H1 (cell line): ENCODE data around the gene MAP6. TPM values are rescaled to one million over a fixed set of nuclear protein-coding genes. Genes with fewer than 3 reads are reported as not detected.

Experiments used
- CTCF ChIA-PET: fragments of 300-600 bp; sonication (Branson Sonifier 250); formaldehyde crosslinking; loops from one replicate; lab custom pipeline; 2021; ENCODE audit not compliant: partially characterized antibody; lab: Charles Lee
- POLR2A ChIA-PET: fragments of 300-600 bp; sonication (Branson Sonifier 250); formaldehyde crosslinking; loops from one replicate; lab custom pipeline; 2021; ENCODE audit warnings: inconsistent platforms; ENCODE audit not compliant: partially characterized antibody; lab: Charles Lee
- DNase-seq, 2 experiments: peaks; one replicate each; pipeline versions ENCODE4 v3.0.0 to v3.0.0-alpha.2; 2010 to 2022; ENCODE audit warnings: low spot score in 2 of 2, low read depth in 1 of 2, mixed read lengths in 1 of 2
- FAIRE-seq: peaks from 2 replicates; lab custom pipeline; 2011; peaks lifted over from hg19 to GRCh38; lab: Jason Lieb, UNC
- H2AFZ ChIP-seq: 2 replicates; pipeline ENCODE4 v1.8.1; 2012; ENCODE audit warnings: low read length, inconsistent platforms
- H2AK5ac ChIP-seq: 2 replicates; pipeline ENCODE4 v1.6.1; 2013; ENCODE audit warnings: low read depth, low read length
- H2BK120ac ChIP-seq: replicated peaks from 2 replicates; pipeline ENCODE3; 2013; ENCODE audit warnings: low read depth, low read length, inconsistent platforms
- H2BK12ac ChIP-seq: 2 replicates; pipeline ENCODE4 v1.6.1; 2013; ENCODE audit warnings: low read depth, low read length
- H2BK15ac ChIP-seq: 2 replicates; pipeline ENCODE4 v1.6.1; 2013; ENCODE audit warnings: low read length
- H2BK20ac ChIP-seq: 2 replicates; pipeline ENCODE4 v1.6.1; 2013; ENCODE audit warnings: low read length
- H2BK5ac ChIP-seq: 2 replicates; pipeline ENCODE4 v1.6.1; 2013; ENCODE audit warnings: low read depth, low read length
- H3K14ac ChIP-seq: 2 replicates; pipeline ENCODE4 v1.6.1; 2013; ENCODE audit warnings: inconsistent platforms; ENCODE audit not compliant: insufficient read length
- H3K18ac ChIP-seq: 2 replicates; pipeline ENCODE4 v1.6.1; 2013; ENCODE audit warnings: low read length; ENCODE audit errors: extremely low read depth
- H3K23ac ChIP-seq: 2 replicates; pipeline ENCODE4 v1.6.1; 2013; ENCODE audit warnings: inconsistent platforms; ENCODE audit not compliant: insufficient read length
- H3K23me2 ChIP-seq: 2 replicates; pipeline ENCODE4 v1.6.1; 2013; ENCODE audit warnings: low read depth, low read length
- H3K27ac ChIP-seq: 2 replicates; pipeline ENCODE4 v1.6.1; 2011; ENCODE audit warnings: low read depth, low read length, inconsistent platforms
- H3K27me3 ChIP-seq, 4 experiments: replicated peaks in 1 of 4; 1 replicate in 1 of 4; 2 replicates in 3 of 4; pipeline versions ENCODE4 v1.6.1 to v1.8.1; 2011 to 2013; ENCODE audit warnings: low read length in 3 of 4, mild to moderate bottlenecking in 3 of 4, inconsistent platforms in 2 of 4, mixed read lengths in 2 of 4, moderate library complexity in 1 of 4; ENCODE audit not compliant: control insufficient read depth in 3 of 4, insufficient read depth in 3 of 4; ENCODE audit errors: extremely low read depth in 1 of 4
- H3K36me3 ChIP-seq, 4 experiments: 2 replicates each; pipeline versions ENCODE4 v1.6.1 to v1.8.1; 2011 to 2013; ENCODE audit warnings: mild to moderate bottlenecking in 4 of 4, low read length in 3 of 4, moderate library complexity in 2 of 4, control low read depth in 1 of 4, inconsistent platforms in 1 of 4; ENCODE audit not compliant: insufficient read depth in 4 of 4, control insufficient read depth in 2 of 4
- H3K4ac ChIP-seq: replicated peaks from 2 replicates; pipeline ENCODE3; 2013; ENCODE audit warnings: low read length, low read depth, mixed read lengths, inconsistent platforms; ENCODE audit not compliant: insufficient read length
- H3K4me1 ChIP-seq, 4 experiments: replicated peaks in 1 of 4; 1 replicate in 1 of 4; 2 replicates in 3 of 4; pipeline versions ENCODE4 v1.6.1 to v1.8.1; 2011 to 2013; ENCODE audit warnings: low read length in 3 of 4, inconsistent platforms in 2 of 4, mixed read lengths in 1 of 4; ENCODE audit not compliant: insufficient read depth in 4 of 4, control insufficient read depth in 3 of 4
- H3K4me2 ChIP-seq, 2 experiments: 2 replicates each; pipeline versions ENCODE4 v1.6.1 to v1.8.1; 2011 to 2013; ENCODE audit warnings: low read depth in 2 of 2, low read length in 2 of 2, control low read depth in 1 of 2, inconsistent platforms in 1 of 2, mild to moderate bottlenecking in 1 of 2; ENCODE audit not compliant: insufficient read depth in 1 of 2
- H3K4me3 ChIP-seq, 4 experiments: fragments of 200-600, 300-600 bp in 1 of 4; sonication (generic), shearing (Covaris generic), sonication (Bioruptor Twin) in 1 of 4; 2 replicates each; pipeline versions ENCODE4 v1.5.1 to v1.8.1; 2011 to 2016; ENCODE audit warnings: low read length in 4 of 4, low read depth in 3 of 4, control low read depth in 2 of 4, inconsistent platforms in 2 of 4, mild to moderate bottlenecking in 2 of 4, mixed read lengths in 1 of 4, moderate library complexity in 1 of 4; ENCODE audit not compliant: insufficient read depth in 2 of 4; ENCODE audit errors: extremely low read depth in 1 of 4
- H3K56ac ChIP-seq: replicated peaks from 2 replicates; pipeline ENCODE3; 2013; ENCODE audit warnings: low read depth, mild to moderate bottlenecking, mixed read lengths, low read length, inconsistent platforms; ENCODE audit not compliant: insufficient read length
- H3K79me1 ChIP-seq: 2 replicates; pipeline ENCODE4 v1.6.1; 2013; ENCODE audit warnings: low read depth, low read length, control low read depth
- H3K79me2 ChIP-seq, 2 experiments: 2 replicates each; pipeline versions ENCODE4 v1.6.1 to v1.8.1; 2012 to 2013; ENCODE audit warnings: low read length in 2 of 2, mild to moderate bottlenecking in 2 of 2, inconsistent platforms in 1 of 2; ENCODE audit not compliant: insufficient read depth in 2 of 2, control insufficient read depth in 1 of 2
- H3K9ac ChIP-seq, 4 experiments: replicated peaks in 1 of 4; 1 replicate in 1 of 4; 2 replicates in 3 of 4; pipeline versions ENCODE4 v1.6.1 to v1.8.1; 2011 to 2013; ENCODE audit warnings: low read depth in 3 of 4, low read length in 3 of 4, control low read depth in 2 of 4, mild to moderate bottlenecking in 2 of 4, moderate library complexity in 2 of 4, inconsistent platforms in 1 of 4; ENCODE audit errors: extremely low read depth in 1 of 4
- H3K9me3 ChIP-seq, 2 experiments: 2 replicates each; pipeline versions ENCODE4 v1.6.1 to v1.8.1; 2012 to 2013; ENCODE audit warnings: mild to moderate bottlenecking in 2 of 2, moderate library complexity in 2 of 2, control low read depth in 1 of 2, inconsistent platforms in 1 of 2, low read depth in 1 of 2, low read length in 1 of 2, mixed read lengths in 1 of 2; ENCODE audit not compliant: insufficient read depth in 2 of 2
- H4K20me1 ChIP-seq, 2 experiments: replicated peaks in 1 of 2; 2 replicates each; pipeline versions ENCODE3 to v1.8.1; 2011 to 2013; ENCODE audit warnings: inconsistent platforms in 2 of 2, low read length in 2 of 2, mild to moderate bottlenecking in 1 of 2; ENCODE audit not compliant: insufficient read depth in 2 of 2, control insufficient read depth in 1 of 2
- H4K5ac ChIP-seq: 2 replicates; pipeline ENCODE4 v1.6.1; 2013; ENCODE audit warnings: low read length, low read depth, mixed read lengths, inconsistent platforms; ENCODE audit not compliant: insufficient read length
- H4K8ac ChIP-seq: 2 replicates; pipeline ENCODE4 v1.8.0; 2013; ENCODE audit warnings: mild to moderate bottlenecking, moderate library complexity, low read length, inconsistent platforms; ENCODE audit not compliant: insufficient read depth; ENCODE audit errors: extremely low read depth
- H4K91ac ChIP-seq: replicated peaks from 2 replicates; pipeline ENCODE3; 2013; ENCODE audit warnings: low read length, mixed read lengths, inconsistent platforms; ENCODE audit not compliant: insufficient read length
- ATF3 ChIP-seq: IDR thresholded peaks from 2 replicates; pipeline ENCODE4 v1.6.1; 2011; ENCODE audit warnings: low read depth, mild to moderate bottlenecking, low read length; ENCODE audit not compliant: insufficient read depth
- CBX5 ChIP-seq: fragments of 300-800, 300-1000 bp; sonication (generic); IDR thresholded peaks from 2 replicates; pipeline ENCODE4 v1.7.1; 2016; ENCODE audit warnings: antibody characterized with exemption, low read length, low read depth
- EGR1 ChIP-seq: IDR thresholded peaks from 2 replicates; pipeline ENCODE4 v1.6.1; 2011; ENCODE audit warnings: low read depth, low read length, borderline replicate concordance
- NANOG ChIP-seq: IDR thresholded peaks from 2 replicates; pipeline ENCODE4 v1.6.1; 2011; ENCODE audit warnings: low read length, low read depth, mild to moderate bottlenecking, inconsistent platforms; ENCODE audit not compliant: insufficient read depth, poor library complexity, severe bottlenecking
- RAD21 ChIP-seq, 2 experiments: IDR thresholded peaks in 1 of 2; conservative IDR thresholded peaks in 1 of 2; 2 replicates each; pipeline ENCODE4 v1.6.1; 2011; ENCODE audit warnings: low read depth in 2 of 2, low read length in 2 of 2, improper control_type of control experiment in 1 of 2, inconsistent platforms in 1 of 2, mild to moderate bottlenecking in 1 of 2, moderate library complexity in 1 of 2
- WGBS, 2 experiments: shearing (Covaris generic) in 1 of 2; methylation state at CpG; one replicate each; pipeline versions ENCODE4 v1.1.6 to v1.1.7; 2013 to 2015; ENCODE audit warnings: low lambda C conversion rate in 2 of 2, mixed read lengths in 2 of 2, inconsistent platforms in 1 of 2, low coverage in 1 of 2, missing lambda C conversion rate in 1 of 2; ENCODE audit not compliant: insufficient replicate concordance in 2 of 2, insufficient coverage in 1 of 2, insufficient read length in 1 of 2; ENCODE audit errors: extremely low coverage in 1 of 2, missing lambda C conversion rate in 1 of 2; 5-methylcytosine and 5-hydroxymethylcytosine counted together
- polyA plus RNA-seq, 7 experiments: library from polyadenylated mRNA; depleted of rRNA in 3 of 7; stranded (reverse) in 5 of 7; unstranded in 2 of 7; fragments of >200 nt in 5 of 7; fragments of 200-250 nt in 2 of 7; gene quantifications; 1 replicate in 5 of 7; 2 replicates in 1 of 7; 4 replicates in 1 of 7; pipeline versions ENCODE4 v1.2.1 to v1.2.3, GENCODE V29; 2011 to 2013; ENCODE audit warnings: missing spikeins in 2 of 7, mixed read lengths in 2 of 7
- total RNA-seq: library from RNA; stranded (reverse); fragmentation: NEBNext Ultra II Directional; extraction: Animal tissue kit (Norgen Biotek cat#: 25700); gene quantifications from 2 replicates; pipeline ENCODE4 v1.2.1, GENCODE V29; 2021

MAP6 gene
- total and polyA plus RNA-seq, 2 of the 8 experiments (the other 6 are each of a cell fraction or from before 2014, with no cell fraction given) = 0.54 to 0.89 TPM

DNA sequence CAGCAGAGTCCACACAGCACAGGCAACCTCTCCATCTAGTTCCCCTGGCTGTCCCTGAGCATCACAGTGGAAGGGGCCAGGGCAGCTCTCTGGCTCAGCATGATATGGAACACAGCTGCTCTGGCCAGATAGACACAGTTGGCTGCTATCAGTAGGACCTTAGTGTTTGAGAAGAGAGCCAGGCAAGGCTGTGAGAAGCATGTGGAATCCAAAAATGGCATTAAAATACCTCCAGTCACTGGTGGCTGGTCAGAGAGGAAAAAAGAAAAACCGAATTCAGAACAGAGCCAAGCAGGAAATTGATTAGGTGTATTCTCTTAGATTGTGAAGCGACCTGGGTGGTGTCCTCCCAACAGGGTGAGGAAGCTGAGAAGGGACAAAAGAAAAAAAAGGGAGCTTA lies 78.9 kb downstream of the MAP6 start:
- DNase-seq = no peak
- WGBS, 2 experiments = 85% methylated on average over 2 of the region's 2 CpGs; no CpG with 5 or more reads in 1 of the 2 experiments
- no peak for TF ChIP-seq CBX5
- no peak for TF ChIP-seq EGR1
- TF ChIP-seq NANOG = no peak
- no peak for TF ChIP-seq ATF3
- TF ChIP-seq RAD21 (IDR thresholded peaks at IDR 0.05 in 1 of 2, conservative IDR thresholded peaks at IDR 0.05 in 1 of 2; ENCODE audit: low read depth in 2 of 2, low read length in 2 of 2) = no peak

More for the DNA sequence above, 78.9 kb downstream of the MAP6 start:
- Histone ChIP-seq H3K79me2 (no peaks in the 10 kb centered on the region), H2BK5ac (no peak overlapping the region), H3K9ac (no peak overlapping the region), H4K91ac (no peak overlapping the region), H2BK15ac (no peak overlapping the region), H3K4me1 (no peaks in the 10 kb centered on the region), H4K5ac (no peak overlapping the region), H3K23me2 (no peaks in the 10 kb centered on the region; the same call in 1 of the 2 replicates), H3K4me3 (no peak overlapping the region), H4K8ac (no peak overlapping the region), H3K14ac (no peak overlapping the region), H3K9me3 (no peaks in the 10 kb centered on the region), H3K18ac (no peak overlapping the region), H3K27ac (no peak overlapping the region), H3K23ac (no peak overlapping the region), H2AFZ (no peak overlapping the region), H3K79me1 (no peaks in the 10 kb centered on the region), H2BK120ac (no peak overlapping the region), H2BK12ac (no peak overlapping the region), H4K20me1 (no peaks in the 10 kb centered on the region), H3K27me3 (no peaks in the 10 kb centered on the region), H2AK5ac (no peak overlapping the region), H2BK20ac (no peak overlapping the region), H3K4ac (no peak overlapping the region), H3K4me2 (no peak overlapping the region), H3K36me3 (no peaks in the 10 kb centered on the region), H3K56ac (no peak overlapping the region)
- FAIRE-seq = no peak
- CTCF ChIA-PET = interaction anchor here (0.8 to 9.3 kb wide), 8 partner anchors 9 to 207 kb away, joined by 3 to 74 read pairs (median 3); no protein-coding TSS in a partner anchor
- POLR2A ChIA-PET = interaction anchor here (35.1 kb wide), 1 partner anchor 27 kb away, joined by 1120 read pairs; the partner anchor contains the start of gene SERPINH1
